Stimulated activated CD8-positive, alpha-beta memory T cell treated with anti-CD3 and anti-CD28 coated beads, Interleukin-2, amount 100 ng/mL, for 48 hours (primary cell): ENCODE results near the gene COL4A6.
"Not testable (repeated sequence)": the region's sequence is repeated elsewhere in the genome, so short reads cannot be mapped to it uniquely, and the experiment has no call there.

Experiments used
- DNase-seq, 2 donors: peaks; one replicate each; pipeline ENCODE4 v3.0.0-alpha.2; 2020; ENCODE audit warnings: low read depth in 2 of 2

COL4A6 gene

DNA sequence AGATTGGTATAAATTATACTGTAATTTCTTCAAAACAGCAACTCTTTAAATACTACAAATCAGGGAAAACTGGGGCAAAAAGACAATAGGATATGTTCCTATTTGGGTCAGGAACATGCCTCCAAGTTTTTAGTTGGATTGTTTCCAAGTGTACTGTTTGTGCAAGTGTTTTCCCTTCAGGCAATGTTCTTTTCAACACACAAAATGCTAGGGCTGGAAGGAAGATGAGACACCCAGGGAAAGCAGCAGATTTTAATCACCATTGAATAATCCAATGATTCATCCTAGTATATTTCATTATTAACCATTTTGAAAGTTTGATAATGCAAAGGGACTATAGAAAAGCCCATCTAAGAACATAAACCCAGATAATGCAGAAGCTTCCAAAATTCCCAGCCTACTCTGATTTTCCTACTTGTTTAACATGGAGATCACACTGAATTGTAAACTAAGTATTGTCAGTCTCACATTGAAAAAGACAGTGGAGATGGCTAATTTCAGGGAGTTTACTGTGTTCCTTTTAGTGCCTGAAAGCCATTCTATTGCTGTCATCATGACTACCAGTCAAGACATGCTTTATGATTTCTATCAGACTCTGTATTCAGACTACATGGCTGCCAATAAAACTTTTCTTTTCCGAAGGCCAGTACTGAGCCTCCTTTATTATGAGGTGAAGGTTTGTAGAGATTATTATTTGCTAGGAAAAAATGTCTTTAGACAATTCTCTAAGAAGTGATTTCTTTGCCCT lies 38.6 kb downstream of the COL4A6 start:
- DNase-seq: no peak

DNA sequence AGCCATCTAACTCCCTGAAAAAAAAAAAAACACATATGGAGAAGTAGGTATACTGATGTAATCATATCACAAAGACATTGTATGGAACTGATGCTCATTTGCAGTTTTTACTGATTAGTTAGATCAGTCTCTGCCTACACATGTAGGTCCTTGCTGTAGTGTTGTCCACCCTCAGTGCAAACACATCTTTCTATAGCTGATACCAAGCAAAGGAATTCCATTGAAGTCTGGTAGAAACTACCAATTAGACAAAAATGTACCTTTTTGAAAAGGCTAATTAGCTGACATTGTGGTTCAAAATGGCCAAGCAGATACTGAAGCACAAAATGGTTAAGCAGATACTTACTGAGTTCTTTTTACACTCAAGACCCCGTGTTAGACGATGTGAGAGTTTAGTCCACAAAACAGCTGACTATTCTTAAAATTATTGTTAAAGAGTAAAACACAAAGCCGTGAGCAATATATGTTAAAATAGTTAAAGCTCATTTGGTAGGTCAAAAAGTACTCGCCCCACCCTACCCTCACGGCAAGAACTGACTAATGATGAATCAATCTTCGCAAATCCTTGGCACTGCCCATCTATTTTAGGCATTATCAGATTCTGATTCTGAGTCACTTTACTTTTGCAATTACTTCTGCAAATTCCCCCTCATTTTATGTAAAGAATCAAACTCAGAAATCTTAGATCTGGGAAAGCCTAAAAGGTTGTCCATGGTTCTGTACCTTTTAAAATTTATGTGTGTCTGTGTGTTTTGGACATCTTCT lies 40.4 kb downstream of the COL4A6 start:
- DNase-seq: no peak

DNA sequence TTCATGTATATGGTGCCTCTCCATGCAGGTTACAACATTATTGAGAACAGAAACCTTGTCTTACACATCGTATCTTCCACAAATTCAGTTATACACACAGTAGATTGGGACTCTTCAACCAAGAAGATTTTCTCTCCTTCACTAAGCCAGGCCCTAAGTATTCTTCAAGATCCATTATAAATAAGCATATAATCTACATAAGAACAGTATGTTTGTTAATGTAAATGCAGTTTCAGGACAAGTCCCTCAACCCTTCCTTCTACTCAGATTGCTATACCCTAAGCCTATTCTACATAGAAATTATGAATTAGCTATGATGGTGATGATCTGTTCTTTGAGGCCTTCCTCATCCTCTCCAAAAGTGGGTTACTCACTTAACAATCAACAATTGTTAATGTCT lies 41.2 kb downstream of the COL4A6 start:
- DNase-seq: no peak

DNA sequence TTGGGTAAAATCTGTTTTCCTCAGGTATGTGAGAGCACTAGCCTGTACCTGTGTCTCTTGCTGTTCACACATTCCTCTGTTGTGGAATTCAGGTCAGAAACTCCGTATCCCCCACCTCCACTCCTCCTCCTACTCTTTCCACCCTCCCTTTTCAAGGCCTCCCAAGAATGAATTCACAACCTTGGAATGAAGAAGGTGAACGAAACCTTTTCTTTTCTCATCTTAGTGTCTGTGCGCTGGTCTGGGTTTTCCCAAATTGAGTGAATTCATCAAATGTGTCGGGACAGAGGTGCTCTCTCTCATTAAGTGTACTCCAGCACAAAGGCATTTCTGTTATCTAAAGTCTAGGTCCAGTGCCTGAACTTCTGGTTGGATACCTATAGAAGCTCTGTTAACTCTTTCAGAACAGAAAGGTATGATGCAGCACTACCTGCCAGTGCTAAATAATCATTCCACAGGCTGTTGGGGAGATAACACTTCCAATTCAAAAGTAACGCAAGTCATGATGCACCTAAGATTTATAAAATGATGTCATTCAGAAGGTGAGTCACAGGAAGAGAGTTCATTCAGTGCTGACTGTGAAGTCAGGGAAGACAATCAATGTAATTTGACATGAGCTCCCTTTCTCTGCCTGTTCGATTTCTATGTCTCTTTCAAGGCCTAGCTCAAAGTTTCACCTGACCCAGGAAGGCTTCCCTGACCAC lies 41.9 kb downstream of the COL4A6 start:
- no peak for DNase-seq

DNA sequence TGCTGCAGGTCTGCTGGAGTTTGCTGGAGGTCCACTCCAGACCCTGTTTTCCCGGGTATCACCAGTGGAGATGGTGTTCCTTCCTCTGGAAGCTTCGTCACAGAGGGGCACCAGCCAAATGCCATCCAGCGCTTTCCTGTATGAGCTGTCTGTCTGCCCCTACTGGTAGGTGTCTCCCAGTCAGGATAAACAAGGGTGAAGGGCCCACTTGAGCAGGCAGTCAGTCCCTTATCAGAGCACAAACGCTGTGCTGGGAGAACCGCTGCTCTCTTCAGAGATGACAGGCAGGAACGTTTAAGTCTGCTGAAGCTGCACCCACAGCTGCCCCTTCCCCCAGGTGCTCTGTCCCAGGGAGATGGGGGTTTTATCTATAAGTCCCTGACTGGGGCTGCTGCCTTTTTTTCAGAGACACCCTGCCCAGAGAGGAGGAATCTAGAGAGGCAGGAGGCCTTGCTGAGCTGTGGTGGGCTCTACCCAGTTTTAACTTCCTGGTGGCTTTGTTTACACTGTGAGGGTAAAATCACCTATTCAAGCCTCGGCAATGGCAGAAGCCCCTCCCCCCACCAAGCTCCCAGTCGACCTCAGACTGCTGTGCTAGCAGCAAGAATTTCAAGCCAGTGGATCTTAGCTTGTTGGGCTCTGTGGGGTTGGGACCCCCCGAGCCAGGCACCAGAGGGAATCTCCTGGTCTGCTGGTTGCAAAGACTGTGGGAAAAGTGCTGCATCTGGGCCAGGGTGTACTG lies 47.1 kb downstream of the COL4A6 start:
- not testable (repeated sequence) for DNase-seq

DNA sequence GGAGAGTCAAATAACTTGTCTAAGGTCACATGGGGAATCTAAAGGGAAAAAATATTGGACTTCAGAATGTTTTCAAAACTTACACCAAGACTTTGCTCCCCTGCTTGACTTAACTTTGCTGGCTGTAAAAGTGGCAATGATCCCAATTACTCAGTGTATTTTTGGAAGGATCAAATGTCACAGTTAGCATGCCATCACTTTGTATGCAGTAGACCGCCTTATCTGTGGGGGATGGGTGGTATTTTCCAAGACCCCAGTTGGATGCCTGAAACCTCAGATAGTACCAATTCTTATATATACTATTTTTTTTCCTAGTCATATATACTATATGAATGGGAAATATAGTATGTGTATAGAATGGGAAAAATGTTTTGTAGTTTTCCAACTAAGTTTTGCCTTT lies 53.4 kb downstream of the COL4A6 start:
- DNase-seq: no peak

DNA sequence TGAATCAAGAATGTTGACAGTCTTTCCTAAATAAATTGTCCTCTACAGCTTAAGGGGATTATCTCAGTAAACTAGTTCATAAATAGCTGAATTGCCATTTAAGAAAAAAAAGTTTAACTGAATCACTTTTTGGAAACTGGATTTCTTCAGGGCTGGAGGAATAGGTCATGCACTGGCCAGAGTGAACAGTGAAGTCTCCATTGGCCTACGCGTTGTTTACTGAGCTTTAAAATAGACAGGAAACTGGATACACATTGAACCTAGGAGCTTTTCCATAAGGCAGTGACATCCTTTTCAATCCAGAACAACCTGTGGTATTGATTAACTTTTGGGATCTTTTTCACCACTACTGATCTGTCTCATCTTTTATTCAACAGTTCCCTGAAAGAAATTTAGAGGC lies 58.0 kb downstream of the COL4A6 start:
- DNase-seq: no peak

DNA sequence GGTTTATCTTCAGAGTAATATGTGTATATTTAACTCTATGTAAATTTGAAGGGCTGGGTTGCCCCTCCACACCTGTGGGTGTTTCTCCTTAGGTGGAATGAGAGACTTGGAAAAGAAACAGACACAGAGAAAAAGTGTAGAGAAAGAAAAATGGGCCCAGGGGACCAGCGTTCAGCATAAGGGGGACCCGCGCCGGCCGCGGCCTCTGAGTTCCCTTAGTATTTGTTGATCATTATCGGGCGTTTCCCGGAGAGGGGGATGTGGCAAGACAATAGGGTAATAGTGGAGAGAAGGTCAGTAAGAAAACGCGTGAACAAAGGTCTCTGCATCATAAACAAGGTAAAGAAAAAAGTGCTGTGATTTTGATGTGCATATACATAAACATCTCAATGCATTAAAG lies 61.4 kb downstream of the COL4A6 start:
- DNase-seq: not testable (repeated sequence)

DNA sequence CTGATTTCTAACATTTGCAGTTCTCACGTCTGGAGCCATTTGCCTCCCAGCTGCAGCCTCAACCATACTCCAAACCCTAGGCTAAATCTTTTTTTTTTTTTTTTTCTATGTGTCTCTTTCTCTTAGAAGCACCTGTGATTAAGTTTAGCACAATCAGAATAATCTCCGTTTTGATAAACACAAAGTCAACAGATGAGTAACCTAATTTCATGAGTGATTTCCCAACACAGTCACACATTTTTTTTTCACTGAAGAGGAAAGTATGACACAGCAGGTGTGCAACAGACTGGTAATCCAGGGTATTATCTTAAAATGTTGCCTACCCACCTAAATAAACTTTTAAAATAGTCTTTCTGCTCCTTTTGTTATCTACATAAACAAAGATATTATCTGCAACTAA lies 62.6 kb downstream of the COL4A6 start:
- not testable (repeated sequence) for DNase-seq

DNA sequence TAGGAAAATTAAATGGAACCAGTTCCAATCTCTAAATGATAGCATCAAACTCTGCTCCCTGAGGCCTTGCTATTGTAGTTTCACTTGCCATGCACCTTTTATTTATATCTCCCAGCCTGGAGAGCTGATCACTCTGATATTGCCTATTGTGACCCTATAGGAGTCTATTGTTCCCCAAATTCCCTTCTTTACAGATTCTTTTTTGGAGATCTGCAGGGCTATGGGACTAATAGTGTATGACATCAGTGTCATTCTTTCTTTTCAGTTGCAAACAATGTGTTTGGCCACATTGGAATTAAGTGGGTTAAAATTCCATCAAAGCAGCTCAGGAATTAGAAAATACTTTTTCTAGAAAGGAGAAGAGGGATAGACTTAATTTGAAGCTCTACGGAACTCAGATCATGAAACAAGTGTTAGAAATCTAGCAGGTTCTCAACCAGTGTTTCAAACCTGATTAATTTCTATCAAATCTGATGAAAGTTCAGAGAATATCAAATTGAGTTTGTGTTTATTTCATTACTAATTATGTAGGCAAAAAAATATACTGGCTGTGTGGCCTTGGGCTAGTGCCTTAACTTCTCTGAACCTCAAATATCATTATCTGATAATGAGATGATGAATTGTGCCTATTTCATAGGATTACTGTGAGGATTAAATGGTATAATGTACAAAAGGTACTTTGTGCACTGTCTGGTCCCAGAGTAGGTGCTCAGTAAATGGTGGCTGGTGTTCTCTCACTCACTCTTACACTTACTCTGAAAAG lies 71.4 kb downstream of the COL4A6 start:
- no peak for DNase-seq

DNA sequence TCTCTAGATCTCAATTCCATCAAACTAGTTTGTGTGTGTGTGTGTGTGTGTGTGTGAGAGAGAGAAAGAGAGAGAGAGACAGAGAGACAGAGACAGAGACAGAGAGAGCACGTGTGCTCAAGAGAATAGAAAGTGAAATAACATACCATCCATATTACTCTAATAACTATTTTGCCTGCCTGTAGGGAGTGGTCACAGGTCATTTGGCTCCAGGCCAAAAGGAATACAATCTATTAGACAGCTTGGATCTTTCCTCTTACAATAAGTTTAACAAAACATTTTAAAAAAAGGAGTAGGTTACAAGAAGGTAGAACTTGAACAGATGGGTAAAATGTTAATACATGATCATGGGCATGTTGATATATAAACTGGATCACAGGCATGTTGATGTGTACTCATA lies 76.2 kb downstream of the COL4A6 start:
- DNase-seq: no peak

DNA sequence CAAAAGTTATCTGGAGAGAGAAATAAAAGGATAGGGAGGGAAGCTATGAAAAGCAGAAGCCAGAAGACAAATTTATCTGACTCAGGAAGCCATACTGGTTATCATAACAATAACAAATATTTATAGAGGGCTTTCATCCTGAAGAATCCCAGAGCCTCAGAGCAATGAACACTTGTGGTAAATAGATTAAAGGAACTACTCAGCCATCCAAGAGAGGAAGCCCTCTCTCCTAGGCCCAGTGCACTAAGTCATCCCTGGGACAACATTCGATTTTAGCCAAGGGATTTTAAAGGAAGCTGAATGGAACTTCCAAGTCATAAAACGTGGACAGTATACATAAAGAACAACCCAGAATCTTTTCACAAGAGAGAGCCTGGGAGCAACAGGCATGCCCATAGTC lies 76.9 kb downstream of the COL4A6 start:
- no peak for DNase-seq

DNA sequence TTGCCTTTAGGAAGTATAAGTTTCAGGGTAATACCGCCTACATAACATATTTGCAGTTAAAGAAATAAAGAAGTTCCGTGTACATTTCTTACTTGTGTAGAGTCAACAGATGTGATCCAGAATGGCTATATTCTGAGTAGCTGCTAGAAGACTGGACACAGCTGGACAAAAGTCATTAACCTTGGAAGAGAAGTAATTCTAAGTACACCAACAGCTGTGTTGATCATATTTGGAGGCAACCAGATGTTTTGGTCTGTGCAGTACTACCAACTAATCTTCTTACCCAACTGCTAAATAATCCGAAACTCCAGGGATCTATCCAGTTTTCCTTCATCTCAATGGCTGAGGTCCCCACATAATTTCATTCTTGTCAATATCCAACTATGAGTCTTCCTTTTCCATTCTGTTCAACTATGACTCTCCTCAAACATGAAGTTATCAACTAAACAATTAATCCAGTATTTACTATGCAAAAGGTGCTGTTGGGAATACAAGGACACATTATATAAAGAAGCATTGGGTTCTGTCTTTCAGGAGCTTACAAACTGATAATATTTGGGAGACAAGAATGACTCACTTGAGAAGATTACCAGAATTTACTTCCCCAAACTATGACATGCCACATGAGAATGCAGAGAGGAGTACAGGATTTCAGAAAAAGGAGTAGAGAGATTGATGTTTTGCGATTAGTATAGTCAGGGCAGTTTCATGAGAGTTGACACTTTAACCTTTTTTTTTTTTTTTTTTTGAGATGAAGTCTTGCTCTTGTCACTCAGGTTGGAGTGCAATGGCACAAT lies 78.2 kb downstream of the COL4A6 start:
- no peak for DNase-seq

DNA sequence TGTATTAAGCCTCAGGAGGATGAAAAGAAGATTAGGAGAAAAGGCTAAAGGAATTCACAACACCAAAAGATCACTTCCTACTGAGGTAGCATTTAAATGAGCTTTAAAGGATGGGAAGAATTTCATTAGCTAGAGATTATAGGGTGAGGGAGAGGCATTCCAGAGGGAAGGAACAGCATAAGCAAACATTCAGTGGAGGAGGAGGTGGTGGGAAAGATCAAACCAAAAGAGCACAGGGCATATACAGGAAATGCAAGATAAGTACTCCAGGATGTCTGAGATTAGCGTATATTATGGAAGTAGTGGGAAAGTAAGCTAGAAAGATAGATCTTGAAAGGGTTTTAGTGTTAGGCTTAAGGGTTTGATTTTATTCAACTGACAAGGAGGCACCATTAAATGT lies 84.8 kb downstream of the COL4A6 start:
- DNase-seq: no peak

DNA sequence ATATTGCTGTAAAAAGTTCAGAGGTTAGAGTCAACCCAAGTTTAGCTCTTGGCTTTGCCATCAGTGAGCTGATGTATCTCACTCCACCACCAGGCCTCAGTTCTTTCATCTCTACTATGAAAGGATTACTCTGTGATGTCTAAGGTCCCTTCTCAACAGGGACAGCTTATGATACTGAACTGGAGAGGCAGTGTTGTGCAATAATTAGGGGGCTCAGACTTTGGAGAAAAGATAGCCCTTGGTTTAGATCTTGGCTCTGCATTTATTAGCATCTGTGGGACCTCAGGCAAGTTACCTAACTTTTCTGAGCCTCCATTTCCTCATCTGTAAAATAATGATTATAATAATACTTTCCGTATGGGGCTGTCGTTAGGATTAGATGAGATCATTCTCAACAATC lies 89.0 kb downstream of the COL4A6 start:
- DNase-seq: no peak

DNA sequence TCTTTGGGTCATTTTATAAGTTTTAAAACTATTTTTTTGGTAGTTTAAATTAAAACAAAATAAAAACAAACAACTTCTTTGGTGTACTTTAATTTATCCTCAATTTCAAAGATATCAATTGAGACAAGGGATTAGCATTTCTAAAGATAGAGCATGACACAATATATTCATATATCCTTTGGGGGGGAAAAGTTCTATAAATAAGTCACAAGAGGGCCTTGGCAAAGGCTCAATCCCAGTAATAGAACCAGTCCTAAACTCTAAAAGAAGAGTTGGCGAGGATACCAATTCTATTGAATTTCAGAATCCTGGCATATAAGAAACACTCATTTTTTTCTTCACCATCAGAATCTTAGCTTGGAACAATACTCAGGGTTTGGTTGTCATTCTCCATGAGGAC lies 89.7 kb downstream of the COL4A6 start:
- no peak for DNase-seq

DNA sequence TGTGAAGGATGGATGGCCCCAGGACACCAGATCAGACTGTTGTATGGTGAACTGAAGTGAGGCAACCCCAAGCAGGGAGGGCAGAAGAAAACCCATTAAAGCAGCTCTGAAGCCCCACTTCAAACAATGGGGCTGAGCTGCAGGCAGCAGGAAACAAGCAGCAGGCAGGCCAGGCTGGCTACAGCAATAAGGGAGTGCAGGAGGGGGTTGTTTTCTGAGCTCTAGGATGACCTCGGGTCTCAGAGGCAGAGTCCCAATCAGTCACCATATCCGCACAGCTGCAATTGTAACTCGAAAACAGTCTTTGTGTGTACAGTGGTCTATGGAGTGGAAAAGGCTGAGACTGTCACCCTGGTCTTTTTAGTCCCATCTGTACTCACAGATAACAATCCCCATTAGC lies 90.4 kb downstream of the COL4A6 start:
- DNase-seq: no peak

DNA sequence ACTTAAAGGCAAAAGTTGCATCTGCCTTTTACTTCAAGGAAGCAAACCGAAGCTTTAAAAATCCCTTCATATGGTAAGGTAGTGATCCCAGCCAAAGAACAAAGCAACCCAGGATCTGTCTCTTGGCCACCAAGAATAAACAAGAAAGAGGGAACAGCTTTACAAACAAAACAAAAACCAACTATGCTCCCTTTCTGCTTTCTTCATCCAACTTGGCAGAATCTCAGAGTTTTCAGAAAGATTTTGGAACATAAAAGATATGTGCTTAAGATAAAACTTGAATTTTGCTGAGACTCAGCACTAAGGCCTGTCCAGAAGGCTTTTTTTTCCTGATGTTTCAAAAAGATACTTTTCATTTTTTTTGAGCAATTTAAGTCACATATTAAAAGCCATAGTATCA lies 94.0 kb downstream of the COL4A6 start:
- no peak for DNase-seq

DNA sequence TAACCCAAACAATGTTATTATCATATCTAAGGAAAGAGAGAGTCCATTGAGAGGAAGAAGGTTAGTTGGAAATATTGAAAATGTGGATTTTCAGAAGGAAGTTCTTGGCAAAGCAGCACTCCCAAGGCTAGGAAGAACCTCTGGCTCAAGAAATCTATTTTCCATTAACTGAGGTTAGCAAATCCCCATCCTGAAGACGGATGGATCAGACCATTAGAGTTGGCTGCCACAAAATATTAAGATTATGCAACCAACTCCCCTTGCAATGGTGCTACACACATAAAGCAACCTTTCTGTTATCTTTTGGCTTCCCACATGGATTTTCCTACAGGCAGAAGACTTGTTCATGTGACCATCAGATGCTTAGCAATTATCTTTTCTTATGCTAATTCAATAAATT lies 96.3 kb downstream of the COL4A6 start:
- DNase-seq: no peak

DNA sequence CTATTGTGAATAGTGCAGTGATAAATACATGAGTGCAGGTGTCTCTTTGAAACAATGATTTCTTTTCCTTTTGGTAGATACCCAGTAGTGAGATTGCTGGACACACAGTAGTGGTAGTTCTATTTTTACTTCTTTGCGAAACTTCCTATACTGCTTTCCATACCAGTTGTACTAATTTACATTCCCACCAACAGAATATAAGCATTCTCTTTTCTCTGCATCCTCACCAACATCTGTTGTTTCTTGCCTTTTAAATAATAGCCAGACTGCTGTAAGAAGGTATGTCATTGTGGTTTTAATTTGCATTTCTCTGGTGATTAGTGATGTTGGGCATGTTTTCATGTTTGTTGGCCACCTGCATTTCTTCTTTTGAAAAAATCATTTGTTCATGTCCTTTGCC lies 105.9 kb downstream of the COL4A6 start:
- DNase-seq: no peak
